HG03060 (cell line): ENCODE data around the gene PPP1CB.
"Not testable (repeated sequence)": the region's sequence is repeated elsewhere in the genome, so short reads cannot be mapped to it uniquely, and the experiment has no call there.

ENCODE experiments used
- ATAC-seq: cut with Tn5 transposase; IDR thresholded peaks from one replicate; pipeline ENCODE4 v1.9.1; 2021; ENCODE audit warnings: low read depth, moderate number of reproducible peaks; ENCODE audit not compliant: unreplicated experiment

PPP1CB gene

DNA sequence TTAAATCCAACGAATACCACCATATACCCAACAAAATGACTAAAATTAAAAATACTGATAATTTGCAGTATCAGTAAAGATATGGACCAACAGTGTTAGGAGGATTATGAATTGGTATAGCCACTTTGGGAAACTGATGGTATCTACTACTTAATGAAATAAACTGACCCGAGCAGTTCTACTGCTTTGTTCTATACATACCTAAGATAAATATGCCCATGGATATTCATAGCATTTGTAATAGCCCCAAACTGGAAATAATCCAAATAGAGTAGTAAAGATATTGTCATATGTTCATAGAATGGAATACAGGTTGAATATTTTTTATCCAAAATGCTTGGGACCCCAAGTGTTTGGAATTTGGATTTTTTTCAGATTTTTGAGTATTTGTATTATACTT lies 20.7 kb downstream of the PPP1CB start:
- ATAC-seq = no peak

DNA sequence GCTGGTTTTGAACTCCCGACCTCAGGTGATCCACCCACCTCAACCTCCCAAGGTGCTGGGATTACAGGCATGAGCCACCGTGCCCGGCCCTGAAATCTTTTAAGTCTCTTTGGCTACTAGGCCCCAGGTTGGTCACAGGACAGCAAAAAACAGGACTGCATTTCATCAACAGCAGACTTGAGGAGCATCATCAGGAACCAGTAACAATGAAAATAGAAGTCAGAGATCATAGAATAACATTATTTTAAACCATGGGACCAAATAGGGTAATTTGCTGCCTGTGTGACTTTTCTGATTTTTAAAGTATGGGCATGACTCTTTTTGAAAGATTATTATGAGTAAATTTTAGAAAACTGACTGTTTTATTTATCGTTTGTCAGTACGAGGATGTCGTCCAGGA lies 24.8 kb downstream of the PPP1CB start:
- ATAC-seq = no peak

DNA sequence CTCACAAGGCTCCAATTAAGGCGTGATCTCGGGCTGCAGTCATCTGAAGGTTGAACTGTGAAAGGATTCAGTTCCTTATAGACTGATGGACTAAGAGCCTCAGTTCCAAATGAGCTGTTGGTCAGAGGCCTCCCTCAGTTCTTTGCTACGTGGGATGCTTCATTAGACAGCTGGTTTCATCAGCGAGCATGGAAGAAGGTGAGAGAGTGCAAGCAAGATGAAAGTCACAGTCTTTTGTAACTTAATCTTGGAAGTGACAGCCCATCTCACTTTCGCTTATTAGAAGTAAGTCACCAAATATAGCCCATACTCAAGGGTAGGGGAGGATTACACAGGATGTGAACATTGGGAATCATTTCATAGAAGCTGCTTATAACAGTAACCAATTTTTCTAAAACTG lies 26.8 kb downstream of the PPP1CB start:
- no peak for ATAC-seq

DNA sequence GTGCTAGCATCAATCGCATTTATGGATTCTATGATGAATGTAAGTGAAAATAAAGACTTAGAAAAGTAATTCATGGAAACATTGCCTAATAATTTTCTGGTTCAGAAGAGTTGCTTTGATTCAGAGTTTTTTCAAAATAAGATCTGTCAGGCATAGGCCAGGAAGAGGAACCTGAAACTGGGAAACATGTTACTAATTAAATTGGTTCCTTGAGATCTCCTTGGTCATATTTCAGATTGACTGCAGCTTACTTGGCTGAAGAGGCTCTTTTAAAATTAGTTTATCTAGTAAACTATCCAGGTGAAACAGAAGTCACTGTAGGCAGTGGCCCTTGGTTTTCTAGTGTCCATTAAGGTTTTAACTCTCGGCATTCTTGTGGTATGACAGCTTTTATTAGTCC lies 27.4 kb downstream of the PPP1CB start:
- no peak for ATAC-seq

DNA sequence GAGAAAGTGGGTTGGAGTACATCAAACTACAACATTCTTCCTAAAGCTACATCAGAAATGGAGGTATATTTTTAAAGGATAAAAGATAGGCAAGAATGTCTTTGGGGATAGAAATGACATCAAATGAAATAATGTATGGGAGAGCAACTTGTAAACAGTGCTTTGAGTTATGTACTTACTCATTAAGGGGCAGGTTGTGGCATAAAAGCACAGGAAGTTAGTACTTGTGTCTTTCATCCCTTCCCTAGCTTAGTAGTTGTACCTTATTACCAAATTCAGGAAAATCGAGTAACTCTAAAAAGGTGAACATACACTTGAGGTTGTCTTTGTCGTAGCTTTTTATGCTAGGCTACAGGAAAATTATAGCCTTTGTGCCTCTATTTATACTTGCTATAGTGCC lies 28.9 kb downstream of the PPP1CB start:
- ATAC-seq = no peak

DNA sequence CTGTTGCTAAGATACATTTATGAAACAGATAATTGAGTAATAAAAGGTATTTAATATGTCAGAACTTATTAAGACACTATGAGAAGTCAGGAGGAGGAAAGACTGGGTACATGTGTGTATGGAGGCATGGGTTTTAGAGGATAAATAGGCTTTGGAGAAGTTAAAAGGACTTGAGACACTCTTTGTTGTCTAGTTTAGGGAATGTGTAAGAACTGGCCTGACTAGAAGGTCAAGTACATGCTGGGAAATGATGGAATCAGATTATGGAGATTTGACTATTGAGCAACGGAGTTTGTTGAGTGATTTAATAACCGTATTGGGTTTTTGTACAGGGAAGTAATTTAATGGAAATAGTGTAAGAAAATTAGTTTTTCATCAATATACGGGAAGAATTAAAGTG lies 30.8 kb downstream of the PPP1CB start:
- no peak for ATAC-seq

DNA sequence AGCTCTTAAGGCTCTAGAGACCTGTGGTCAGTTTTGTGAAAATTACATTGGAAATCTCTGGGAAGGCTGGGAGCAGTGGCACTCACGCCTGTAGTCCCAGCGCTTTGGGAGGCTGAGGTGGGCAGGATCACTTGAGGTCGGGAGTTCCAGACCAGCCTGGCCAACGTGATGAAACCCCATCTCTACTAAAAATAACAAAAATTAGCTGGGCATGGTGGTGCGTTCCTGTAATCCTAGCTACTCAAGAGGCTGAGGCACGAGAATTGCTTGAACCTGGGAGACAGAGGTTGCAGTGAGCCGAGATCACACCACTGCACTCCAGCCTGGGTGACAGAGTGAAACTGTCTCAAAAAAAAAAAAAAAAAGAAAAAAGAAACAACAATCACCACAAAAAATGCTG lies 32.9 kb downstream of the PPP1CB start:
- ATAC-seq = not testable (repeated sequence)

DNA sequence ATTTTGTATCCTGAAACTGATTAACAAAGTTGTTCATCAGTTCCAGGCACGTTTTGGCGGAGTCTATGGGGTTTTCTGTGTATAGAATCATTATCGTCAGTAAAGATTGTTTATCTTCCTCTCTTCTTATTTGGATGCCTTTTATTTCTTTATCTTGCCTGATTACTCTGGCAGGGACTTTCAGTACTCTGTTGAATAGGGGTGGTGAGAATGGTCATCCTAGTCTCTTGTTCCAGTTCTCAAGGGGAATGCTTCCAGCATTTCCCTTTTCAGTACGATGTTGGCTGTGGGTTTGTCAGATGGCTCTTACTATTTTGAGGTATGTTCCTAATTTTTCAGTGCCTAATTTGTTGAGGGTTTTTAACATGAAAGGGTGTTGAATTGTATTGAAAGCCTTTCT lies 45.0 kb downstream of the PPP1CB start:
- no peak for ATAC-seq

DNA sequence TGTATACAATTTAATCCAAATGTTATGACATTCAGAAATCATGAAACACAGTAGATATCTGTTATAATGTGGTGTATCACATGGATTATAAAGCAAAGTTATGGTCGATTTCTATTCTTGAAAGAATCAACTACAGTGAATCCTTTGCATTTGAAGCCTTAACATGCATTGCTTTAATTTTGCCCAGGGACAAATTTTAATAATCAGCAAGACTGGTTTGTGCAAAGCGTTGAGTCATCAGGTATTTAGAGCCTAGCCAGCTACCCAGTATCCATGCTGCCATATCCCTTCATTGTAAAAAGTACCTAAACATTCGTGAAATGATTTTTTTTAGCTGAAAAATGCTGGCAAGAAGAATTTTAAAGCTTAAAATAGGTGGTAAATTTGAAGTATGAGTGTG lies 50.1 kb downstream of the PPP1CB start:
- no peak for ATAC-seq

DNA sequence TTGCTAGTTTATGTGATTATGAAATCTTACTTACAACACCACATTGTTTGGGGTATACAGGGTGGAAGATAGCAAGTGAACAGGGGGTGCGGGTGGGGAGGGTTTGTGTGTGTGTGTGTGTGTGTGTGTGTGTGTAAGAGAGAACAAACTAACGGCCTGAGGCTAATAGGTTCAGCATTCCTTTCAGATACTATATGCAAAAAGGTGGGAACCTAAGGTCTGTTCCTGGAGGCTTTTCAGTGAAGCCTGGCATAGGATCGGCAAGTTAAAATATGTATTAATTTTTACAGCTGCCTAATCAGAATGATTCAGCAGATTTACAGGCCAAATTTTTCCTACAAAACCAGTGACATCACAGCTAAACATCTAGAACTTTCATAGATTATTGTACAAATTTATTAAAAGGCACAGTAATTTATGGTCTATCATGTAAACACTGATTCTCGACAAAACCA lies 51.4 kb downstream of the PPP1CB start:
- ATAC-seq = no peak

DNA sequence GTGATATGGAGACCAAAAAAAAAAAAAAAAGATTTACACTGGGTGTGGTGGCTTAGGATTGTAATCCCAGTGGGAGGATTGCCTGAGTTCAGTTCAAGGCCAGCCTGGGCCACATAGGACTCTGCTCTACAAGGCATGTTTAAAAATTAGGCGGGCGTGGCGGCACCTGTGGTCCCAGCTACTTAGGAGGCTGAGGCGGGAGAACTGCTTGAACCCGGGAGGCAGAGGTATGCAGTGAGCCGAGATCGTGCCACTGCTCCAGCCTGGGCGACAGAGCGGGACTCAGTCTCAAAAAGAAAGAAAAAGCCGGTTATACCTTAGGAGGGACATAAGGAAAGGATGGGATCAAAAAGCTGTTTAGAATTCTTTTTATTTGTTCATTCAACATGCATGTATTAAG lies 58.3 kb downstream of the PPP1CB start:
- no peak for ATAC-seq

DNA sequence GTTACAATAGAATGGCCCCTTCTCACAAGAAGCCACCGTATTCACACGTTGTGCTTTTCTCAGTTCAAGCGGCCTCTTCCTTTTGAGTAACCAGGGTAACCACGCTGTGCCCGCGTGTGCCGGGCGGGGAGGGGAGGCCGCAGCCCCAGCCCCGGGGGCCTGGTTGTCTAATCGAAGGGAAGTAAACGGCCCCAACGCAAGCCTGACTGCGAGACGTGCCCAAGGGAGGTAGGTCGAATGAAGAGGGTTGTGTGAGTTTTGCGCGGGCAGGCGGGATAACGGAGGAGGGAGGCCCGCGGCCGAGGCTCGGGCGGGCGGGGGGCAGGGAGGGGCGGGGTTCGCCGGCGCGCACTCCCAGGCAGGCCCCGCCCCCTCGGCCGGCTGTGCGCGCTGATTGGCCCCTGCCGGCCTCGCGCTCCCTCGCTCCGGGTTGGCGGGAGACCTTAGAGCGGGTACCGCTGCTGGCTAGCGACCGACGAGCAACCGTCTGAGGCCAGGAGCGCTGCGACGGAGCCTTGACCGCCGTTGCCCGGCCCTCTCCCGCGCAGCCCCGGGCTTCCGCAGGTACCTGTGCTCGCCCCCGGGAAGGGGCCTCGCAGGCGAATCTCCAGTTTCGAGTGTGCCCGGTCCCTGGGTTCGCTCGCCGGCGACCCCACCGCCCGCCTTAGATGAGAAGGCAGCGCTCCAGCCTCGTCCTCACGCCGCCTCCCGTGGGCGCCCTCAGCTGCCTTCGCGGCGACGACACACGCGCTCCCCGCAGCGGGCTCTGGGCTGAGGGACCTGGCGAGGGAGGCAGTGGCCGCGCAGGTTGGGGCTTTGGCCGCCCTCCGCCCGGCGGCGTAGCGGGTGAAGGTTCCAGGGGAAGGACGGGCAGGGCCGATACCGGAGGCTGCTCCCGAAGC lies 59.0 kb downstream of the PPP1CB start, which contains the start of gene SPDYA:
TSS of gene SPDYA (plus strand) at position 451 of the 902 bp plus-strand sequence. CDS start 5,181 bp downstream, outside the sequence.
- peak; percentile 42 for ATAC-seq

DNA sequence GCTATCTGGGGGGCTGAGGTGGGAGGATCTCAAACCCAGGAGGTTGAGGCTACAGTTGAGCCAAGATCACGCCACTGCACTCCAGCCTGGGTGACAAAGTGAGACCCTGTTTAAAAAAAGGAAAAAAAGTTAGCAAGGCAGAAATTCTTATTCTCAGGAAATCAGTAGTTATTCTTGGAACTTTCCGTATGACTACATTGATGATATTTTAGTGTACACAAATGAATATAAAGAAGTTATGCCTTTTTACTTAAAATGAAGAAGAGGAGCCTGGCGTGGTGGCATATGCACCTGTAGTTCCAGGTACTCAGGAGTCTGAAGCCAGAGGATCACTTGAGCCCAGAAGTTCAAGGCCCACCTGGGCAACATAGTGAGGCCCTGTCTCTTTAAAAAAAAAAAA lies 66.4 kb downstream of the PPP1CB start:
- ATAC-seq = no peak

DNA sequence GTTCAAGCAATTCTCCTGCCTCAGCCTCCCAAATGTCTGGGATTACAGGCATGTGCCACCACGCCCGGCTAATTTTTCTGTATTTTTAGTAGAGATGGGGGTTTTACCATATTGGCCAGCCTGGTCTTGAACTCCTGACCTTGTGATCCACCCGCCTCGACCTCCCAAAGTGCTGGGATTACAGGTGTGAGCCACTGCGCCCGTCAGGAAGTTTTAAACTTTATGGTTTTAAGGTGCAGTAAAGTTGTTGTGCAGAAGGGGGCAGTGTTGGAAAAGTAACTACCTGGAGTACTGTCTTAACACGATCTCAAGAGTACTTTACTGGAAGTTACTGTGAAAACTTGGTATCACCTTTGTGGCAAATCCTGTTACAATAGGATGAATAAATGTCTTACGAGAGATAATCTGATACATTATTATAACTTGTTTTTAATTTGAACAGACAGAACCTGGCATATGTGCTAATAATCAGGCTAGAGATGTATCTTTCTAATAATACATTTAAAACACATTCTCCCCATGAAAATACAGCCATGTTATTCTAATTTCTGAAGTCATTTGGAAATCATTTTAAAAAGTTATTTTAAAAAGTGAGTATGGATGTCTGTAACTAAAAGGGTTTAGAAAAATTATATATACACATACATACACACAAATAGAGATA lies 69.8 kb downstream of the PPP1CB start:
- no peak for ATAC-seq

DNA sequence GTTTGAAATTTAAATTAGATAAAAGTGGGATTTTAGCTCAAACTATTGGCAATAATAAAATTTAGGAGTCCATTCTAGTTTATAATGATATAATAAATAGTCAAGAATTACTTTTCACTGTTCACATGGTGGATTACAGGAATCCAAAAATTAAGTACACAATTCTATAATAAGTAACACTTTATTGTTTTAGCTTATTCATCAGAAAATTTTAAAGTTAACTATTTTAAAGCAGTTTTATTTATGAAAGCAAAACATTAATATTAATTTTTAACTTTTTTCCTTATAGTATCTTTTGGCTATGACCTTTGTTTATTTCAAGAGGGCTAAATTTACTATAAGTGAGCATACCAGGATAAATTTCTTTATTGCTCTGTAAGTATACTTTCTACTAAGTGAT lies 70.4 kb downstream of the PPP1CB start:
- no peak for ATAC-seq

DNA sequence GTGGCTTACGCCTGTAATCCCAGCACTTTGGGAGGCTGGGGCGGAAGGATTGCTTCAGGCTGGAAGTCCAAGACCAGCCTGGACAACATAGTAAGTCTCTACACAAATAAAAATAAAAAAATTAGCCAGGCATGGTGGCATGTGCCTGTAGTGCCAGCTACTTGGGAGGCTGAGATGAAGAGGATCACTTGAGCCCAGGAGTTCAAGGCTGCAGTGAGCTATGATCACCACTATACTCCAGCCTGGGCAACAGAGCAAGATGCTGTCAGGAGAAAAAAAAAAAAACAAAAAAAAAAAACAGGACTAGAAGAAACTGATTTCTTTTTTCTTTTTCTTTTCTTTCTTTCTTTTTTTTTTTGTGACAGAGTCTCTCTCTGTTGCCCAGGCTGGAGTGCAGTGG lies 72.6 kb downstream of the PPP1CB start:
- no peak for ATAC-seq

DNA sequence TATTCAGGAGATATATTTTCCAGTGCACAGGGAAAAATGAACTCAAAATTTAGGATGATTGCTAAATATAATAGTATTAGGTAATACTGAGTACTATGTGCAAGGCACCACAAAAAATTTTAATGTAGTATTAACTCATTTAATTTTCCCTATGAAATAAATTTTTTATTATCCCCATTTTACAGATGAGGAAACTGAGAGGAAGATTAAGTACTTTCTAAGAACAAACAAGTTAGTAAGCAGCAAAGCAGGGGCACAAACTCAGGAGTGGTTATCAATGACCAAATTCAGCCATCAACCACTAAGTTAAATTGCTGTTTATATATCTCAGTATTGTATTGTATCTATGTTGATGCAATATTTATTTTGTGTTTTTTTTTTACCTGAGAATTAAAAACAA lies 73.2 kb downstream of the PPP1CB start:
- no peak for ATAC-seq

DNA sequence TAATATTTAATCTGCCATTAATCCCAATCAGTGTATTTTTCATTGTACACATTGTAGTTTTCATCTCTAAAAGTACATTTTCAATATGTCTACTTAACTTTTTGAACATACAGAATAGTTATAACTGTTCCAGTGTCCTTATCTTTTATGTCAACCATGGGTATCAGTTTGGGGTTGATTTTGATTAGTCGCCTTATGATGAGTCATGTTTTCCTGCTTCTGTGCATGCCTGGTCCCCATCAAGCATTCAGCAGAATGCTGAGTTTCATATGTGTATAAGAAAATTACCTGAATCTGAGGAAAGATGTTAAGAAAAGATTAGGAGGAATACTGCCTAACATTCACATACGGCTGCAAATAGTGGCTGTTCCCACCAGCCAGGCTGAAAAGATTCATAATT lies 76.8 kb downstream of the PPP1CB start:
- ATAC-seq = no peak

DNA sequence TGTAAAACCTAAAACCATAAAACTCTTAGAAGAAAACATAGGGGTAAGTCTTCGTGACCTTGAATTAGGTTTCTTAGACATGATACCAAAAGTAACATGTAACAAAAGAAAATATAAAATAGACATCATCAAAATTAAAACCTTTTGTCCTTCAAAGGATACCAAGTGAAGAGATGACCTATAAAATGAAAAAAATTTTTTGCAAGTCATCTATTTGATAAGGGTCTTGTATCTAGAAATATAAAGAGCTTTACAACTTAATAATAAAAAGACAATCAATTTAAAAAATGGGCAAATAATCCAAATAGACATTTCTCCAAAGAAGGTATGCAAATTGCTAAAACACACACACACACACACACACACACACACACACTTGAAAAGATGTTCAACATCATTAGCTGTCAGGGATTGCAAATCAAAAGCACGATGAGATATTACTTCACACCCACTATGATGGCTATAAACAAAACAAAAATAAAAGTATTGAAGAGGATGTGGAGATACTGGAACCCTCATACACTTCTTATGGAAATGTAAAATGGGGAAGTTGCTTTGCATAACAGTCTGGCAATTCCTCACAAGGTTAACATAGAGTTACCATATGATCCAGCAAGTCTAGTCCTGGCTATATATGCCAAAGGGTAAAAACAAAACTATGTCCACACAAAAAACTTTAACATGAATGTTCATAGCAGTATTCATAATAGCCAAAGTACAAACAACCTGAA lies 82.3 kb downstream of the PPP1CB start:
- ATAC-seq = no peak

DNA sequence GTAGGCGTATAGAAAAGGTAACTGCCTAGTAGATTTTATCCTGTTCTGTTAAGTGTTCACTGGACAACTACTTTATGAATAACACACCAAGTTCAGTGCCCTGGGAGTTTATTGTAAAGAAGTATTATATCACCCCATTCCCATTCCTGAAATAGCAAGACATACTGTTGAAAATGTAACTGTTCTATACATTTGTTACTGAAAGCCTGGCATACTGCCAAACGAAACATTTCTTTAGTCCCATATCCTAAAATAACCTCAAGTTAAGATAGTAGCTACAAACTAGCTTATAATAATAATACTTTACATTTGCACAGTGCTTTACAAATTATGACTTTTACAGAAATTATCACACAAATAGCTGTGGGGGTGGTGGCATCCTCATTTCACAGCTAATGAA lies 84.2 kb downstream of the PPP1CB start:
- no peak for ATAC-seq

DNA sequence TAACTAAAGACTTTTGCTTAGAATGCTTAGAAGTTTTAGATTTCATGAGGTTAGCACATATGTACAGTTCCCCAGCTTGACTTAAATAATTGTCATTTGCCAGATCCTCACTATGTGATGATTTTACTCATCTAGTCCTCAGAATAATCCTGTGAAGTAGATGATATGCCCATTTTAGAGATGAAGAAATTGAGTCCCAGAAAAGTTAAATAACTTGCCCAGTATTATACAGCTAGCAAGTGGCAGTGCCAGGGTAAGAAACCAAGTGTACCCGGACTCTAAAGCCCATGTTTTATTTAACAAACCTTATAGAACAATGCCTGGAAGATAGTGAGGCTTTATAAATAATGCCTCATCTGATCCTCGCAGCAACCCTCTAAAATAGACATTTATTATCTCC lies 87.3 kb downstream of the PPP1CB start:
- no peak for ATAC-seq
